Urinary bladder (tissue), 4 donors: Measurements from ENCODE around the gene CEMIP. TPM values are rescaled to one million over a fixed set of nuclear protein-coding genes. Genes with fewer than 3 reads are reported as not detected.

Experiments used
- DNase-seq: peaks from one replicate; pipeline ENCODE4 v3.0.0-alpha.2; 2015; ENCODE audit errors: extremely low spot score
- H3K27ac ChIP-seq: one replicate; pipeline ENCODE4 v1.5.1; 2013; ENCODE audit warnings: low read depth, mild to moderate bottlenecking, moderate library complexity
- H3K36me3 ChIP-seq: one replicate; pipeline ENCODE4 v1.6.1; 2013; ENCODE audit warnings: mild to moderate bottlenecking, moderate library complexity; ENCODE audit not compliant: insufficient read depth
- H3K4me1 ChIP-seq: one replicate; pipeline ENCODE4 v1.6.1; 2013; ENCODE audit warnings: mild to moderate bottlenecking, moderate library complexity; ENCODE audit not compliant: insufficient read depth
- H3K4me3 ChIP-seq: one replicate; pipeline ENCODE4 v1.5.1; 2013; ENCODE audit warnings: low read depth, low read length
- WGBS: extraction: QIAGEN DNeasy Blood & Tissue Kit; methylation state at CpG from one replicate; pipeline ENCODE4 v1.1.7; 2013; 5-methylcytosine and 5-hydroxymethylcytosine counted together
- polyA plus RNA-seq: library from polyadenylated mRNA; stranded (reverse); fragments of 200-250 nt; gene quantifications from one replicate; pipeline ENCODE4 v1.2.3, GENCODE V29; 2013
- total RNA-seq: library from RNA; depleted of rRNA; stranded (reverse); fragments of >200 nt; gene quantifications from one replicate; pipeline ENCODE4 v1.2.3, GENCODE V29; 2014
- donor health status: healthy with polysubstance abuse.
- donor health status: healthy.

Gene CEMIP
- total and polyA plus RNA-seq, 2 donors, result 0.25 to 1.3 TPM

GRCh38 chr15:80985981-80986380 is 206.8 kb downstream of the CEMIP start:
- WGBS, result 92% methylated on average over 5 of the region's 5 CpGs
- no peak for DNase-seq
- Histone ChIP-seq H3K4me3 (no peak overlapping the region), H3K36me3 (no peaks in the 10 kb centered on the region), H3K4me1 (peaks cover 2% of the 10 kb centered on the region), H3K27ac (no peak overlapping the region)

- H3K27ac ChIP-seq, result no peak overlapping the region
- WGBS, result 98% methylated on average over 1 of the region's 1 CpG
- peaks cover 2% of the 10 kb centered on the region for H3K4me1 ChIP-seq
- no peaks in the 10 kb centered on the region for H3K36me3 ChIP-seq
- H3K4me3 ChIP-seq, result no peak overlapping the region
- DNase-seq, result no peak
Observed at GRCh38 chr15:80986487-80986886, 207.3 kb downstream of the CEMIP start.

DNA sequence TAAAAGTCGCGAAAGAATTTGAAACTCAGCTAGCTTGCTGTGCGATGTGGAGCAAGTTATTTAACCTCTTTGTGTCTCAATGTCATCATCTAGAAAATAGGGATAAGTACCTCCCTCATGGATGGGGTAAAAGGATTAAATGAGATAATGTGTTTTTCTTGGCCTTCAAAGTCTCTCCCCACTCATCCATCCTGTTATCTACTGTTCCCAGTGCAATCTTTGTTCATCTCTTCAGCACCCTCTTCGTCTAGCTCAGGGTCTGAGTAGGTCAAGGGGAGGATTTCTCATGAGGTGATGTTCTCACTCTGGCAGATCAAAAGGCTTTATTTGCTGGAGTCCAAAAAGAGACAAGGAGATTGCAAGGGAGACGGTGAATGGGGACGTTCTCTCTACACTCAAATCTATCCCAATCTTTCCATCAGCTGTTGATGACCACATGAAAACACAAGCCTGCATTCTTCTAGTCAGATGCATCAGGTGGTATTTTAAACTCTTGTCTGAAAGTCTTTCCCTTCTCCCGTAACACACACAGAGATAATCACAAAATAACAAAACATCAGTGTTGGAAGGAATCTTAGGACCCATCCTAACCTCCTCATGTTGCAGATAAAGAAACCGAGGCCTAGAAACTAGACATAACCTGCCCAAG is 209.1 kb downstream of the CEMIP start:
- H3K36me3 ChIP-seq, result no peaks in the 10 kb centered on the region
- DNase-seq, result no peak
- 63% methylated on average over 8 of the region's 8 CpGs for WGBS
- peak overlapping the region; percentile 58 for H3K4me3 ChIP-seq
- no peak overlapping the region for H3K27ac ChIP-seq
- H3K4me1 ChIP-seq, result peaks cover 2% of the 10 kb centered on the region

DNA sequence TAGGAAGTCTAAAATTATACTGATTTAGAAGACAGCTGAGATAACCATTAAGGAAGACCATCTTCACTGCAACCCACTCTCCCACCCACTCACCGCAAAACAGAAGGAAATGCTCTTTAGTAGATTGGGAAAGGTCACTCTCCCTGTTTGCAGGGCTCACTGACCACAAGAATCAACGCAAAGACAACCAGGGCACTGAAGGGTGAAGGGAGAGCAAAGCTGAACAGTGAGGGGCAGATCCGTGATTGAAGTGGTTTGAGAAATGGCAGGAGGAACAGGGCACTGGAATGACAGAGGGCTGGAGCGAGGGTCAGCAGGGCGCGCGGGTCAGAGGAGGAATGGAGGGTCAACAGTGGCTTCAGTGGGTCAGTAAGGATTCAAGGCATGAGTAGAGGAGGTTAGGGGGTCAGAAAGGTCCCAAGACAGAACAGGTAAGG is 209.9 kb downstream of the CEMIP start:
- under 1% methylated on average over 7 of the region's 7 CpGs for WGBS
- Histone ChIP-seq H3K4me3 (peak overlapping the region; percentile 58), H3K4me1 (no peaks in the 10 kb centered on the region), H3K27ac (peak overlapping the region; percentile 87), H3K36me3 (no peaks in the 10 kb centered on the region)
- no peak for DNase-seq

- peak; percentile 91 for DNase-seq
- H3K36me3 ChIP-seq, result no peaks in the 10 kb centered on the region
- H3K27ac ChIP-seq, result peak within 1 kb of the TSS; percentile 90
- peak within 1 kb of the TSS; percentile 58 for H3K4me3 ChIP-seq
- under 1% methylated on average over 63 of the region's 63 CpGs for WGBS
- H3K4me1 ChIP-seq, result no peaks in the 10 kb centered on the region
Observed at GRCh38 chr15:80989518-80990478, 210.6 kb downstream of the CEMIP start, which contains the start of gene MESD. TSS of gene MESD (minus strand) at chr15:80989819. CDS start at chr15:80989791, 28 bp downstream.

- Histone ChIP-seq H3K4me3 (no peak overlapping the region), H3K27ac (peak overlapping the region; percentile 26), H3K4me1 (no peaks in the 10 kb centered on the region), H3K36me3 (no peaks in the 10 kb centered on the region)
- WGBS, result 89% methylated on average over 1 of the region's 1 CpG
- DNase-seq, result no peak
Observed at GRCh38 chr15:80990955-80991354, 211.8 kb downstream of the CEMIP start.

GRCh38 chr15:80991421-80991820 is 212.3 kb downstream of the CEMIP start:
- WGBS, result 52% methylated on average over 5 of the region's 5 CpGs
- DNase-seq, result no peak
- Histone ChIP-seq H3K4me1 (no peaks in the 10 kb centered on the region), H3K27ac (no peak overlapping the region), H3K36me3 (no peaks in the 10 kb centered on the region), H3K4me3 (no peak overlapping the region)

DNA sequence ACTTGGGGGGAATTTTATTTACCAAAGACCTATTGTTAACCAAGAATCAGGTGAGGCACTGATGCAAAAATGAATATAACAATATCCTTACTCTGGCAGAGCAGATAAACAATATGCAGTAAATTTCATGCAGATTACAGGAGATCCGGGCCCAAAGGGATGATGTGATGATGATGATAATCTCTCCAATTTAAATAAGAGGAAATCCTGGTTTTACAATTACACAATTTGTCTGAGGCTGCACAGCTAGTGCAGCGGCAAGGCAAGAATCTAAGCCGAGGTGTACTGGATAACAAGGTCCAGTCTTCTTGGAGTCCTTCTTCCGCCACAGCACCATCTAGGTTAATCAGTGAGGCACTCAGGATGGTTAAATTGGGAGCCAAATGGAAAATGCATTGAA is 212.8 kb downstream of the CEMIP start:
- 72% methylated on average over 4 of the region's 4 CpGs for WGBS
- no peaks in the 10 kb centered on the region for H3K36me3 ChIP-seq
- no peak for DNase-seq
- H3K27ac ChIP-seq, result no peak overlapping the region
- no peaks in the 10 kb centered on the region for H3K4me1 ChIP-seq
- H3K4me3 ChIP-seq, result no peak overlapping the region

GRCh38 chr15:80992441-80992840 is 213.3 kb downstream of the CEMIP start:
- 97% methylated on average over 1 of the region's 1 CpG for WGBS
- no peaks in the 10 kb centered on the region for H3K36me3 ChIP-seq
- no peaks in the 10 kb centered on the region for H3K4me1 ChIP-seq
- no peak for DNase-seq
- H3K4me3 ChIP-seq, result no peak overlapping the region
- H3K27ac ChIP-seq, result no peak overlapping the region

GRCh38 chr15:80996247-80996646 is 217.1 kb downstream of the CEMIP start:
- H3K36me3 ChIP-seq, result no peaks in the 10 kb centered on the region
- no peaks in the 10 kb centered on the region for H3K4me1 ChIP-seq
- H3K27ac ChIP-seq, result no peak overlapping the region
- WGBS, result 100% methylated on average over 1 of the region's 1 CpG
- no peak for DNase-seq
- no peak overlapping the region for H3K4me3 ChIP-seq

GRCh38 chr15:80997692-80998091 is 218.5 kb downstream of the CEMIP start:
- no peak for DNase-seq
- H3K4me1 ChIP-seq, result no peaks in the 10 kb centered on the region
- H3K4me3 ChIP-seq, result no peak overlapping the region

GRCh38 chr15:80998251-80998650 is 219.1 kb downstream of the CEMIP start:
- no peaks in the 10 kb centered on the region for H3K36me3 ChIP-seq
- no peak for DNase-seq
- H3K4me3 ChIP-seq, result no peak overlapping the region
- H3K27ac ChIP-seq, result no peak overlapping the region
- peaks cover 2% of the 10 kb centered on the region for H3K4me1 ChIP-seq
- WGBS, result 79% methylated on average over 1 of the region's 1 CpG

More at GRCh38 chr15:80997692-80998091, 218.5 kb downstream of the CEMIP start:
- Histone ChIP-seq H3K27ac (no peak overlapping the region), H3K36me3 (no peaks in the 10 kb centered on the region)
- 98% methylated on average over 1 of the region's 1 CpG for WGBS

GRCh38 chr15:80999623-81000036 is 220.5 kb downstream of the CEMIP start:
- no peak for DNase-seq
- 66% methylated on average over 13 of the region's 13 CpGs for WGBS
- H3K4me3 ChIP-seq, result peak overlapping the region; percentile 99

More at GRCh38 chr15:80999623-81000036, 220.5 kb downstream of the CEMIP start:
- Histone ChIP-seq H3K27ac (peak overlapping the region; percentile 97), H3K4me1 (peaks cover 2% of the 10 kb centered on the region), H3K36me3 (no peaks in the 10 kb centered on the region)
